Neural progenitor cell (in vitro differentiated cells): ENCODE results near the gene SV2A.

Experiments used
- CTCF ChIP-seq: fragments of 200-600 bp; sonication (generic); IDR thresholded peaks from 2 replicates; pipeline ENCODE4 v1.5.1; 2017; ENCODE audit warnings: antibody characterized with exemption, mild to moderate bottlenecking
- EZH2 ChIP-seq: fragments of 200-600 bp; sonication (generic); IDR thresholded peaks from 2 replicates; pipeline ENCODE4 v1.6.1; 2017; ENCODE audit warnings: antibody characterized with exemption, mild to moderate bottlenecking, moderate library complexity
- EZH2phosphoT487 ChIP-seq: fragments of 200-600 bp; sonication (generic); IDR thresholded peaks from 2 replicates; pipeline ENCODE4 v1.6.1; 2017; ENCODE audit warnings: antibody characterized with exemption

DNA sequence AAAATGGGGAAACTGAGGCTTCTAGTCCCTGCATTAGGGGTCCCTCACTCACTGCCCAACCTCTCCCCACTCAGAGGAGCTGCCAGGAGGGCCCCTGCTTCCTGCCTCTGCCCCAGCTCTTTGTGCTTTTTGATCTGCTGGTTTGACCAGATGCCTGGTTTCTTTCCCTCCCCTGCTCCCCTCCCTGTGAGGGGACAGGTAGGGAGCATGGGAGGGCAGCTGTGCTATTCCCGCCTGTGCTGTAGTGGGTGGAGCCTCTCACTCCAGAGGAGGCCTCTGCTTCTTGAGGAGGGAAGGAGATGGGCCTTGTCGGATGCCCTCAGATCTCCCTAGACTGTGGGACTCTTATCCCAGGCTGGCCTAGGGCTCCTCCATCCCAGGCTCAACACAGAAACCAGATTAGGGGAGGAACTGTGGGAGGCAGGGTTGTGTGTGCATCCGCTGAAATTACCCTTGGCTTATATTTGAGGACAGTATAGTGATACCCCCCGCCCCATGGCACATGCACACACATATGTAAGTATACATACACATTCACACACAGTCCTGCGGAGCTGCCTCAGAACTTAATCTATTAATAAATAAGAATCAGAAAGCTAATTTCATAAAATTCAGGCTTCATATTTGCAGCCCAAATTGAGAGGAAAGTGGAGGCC is 13.7 kb downstream of the SV2A start:
- TF ChIP-seq CTCF = no peak
- TF ChIP-seq EZH2 = no peak
- TF ChIP-seq EZH2phosphoT487 = no peak
